Body of pancreas (tissue), 4 donors: ENCODE measurements around the gene WNT6. TPM values are rescaled to one million over a fixed set of nuclear protein-coding genes. Genes with fewer than 3 reads are reported as not detected.
A peak's percentile ranks its signal among the peaks of the same experiment; 100 is the strongest.

Source experiments
- ATAC-seq: fragments of 150-250 bp; one replicate; pipeline ENCODE4 v1.9.1; 2016
- DNase-seq, 4 donors: peaks; one replicate each; pipeline ENCODE4 v3.0.0-alpha.2; 2019
- H3K27ac ChIP-seq, 4 donors: fragments of 200-600 bp; sonication (generic); 1 replicate in 3 of 4; 2 replicates in 1 of 4; pipeline versions ENCODE4 v1.5.1 to v1.6.1; 2016 to 2019; ENCODE audit warnings: mild to moderate bottlenecking in 1 of 4, mixed read lengths in 1 of 4, moderate library complexity in 1 of 4
- H3K27me3 ChIP-seq, 2 donors: fragments of 200-600 bp; sonication (generic); one replicate each; pipeline ENCODE4 v1.6.0; 2016; ENCODE audit warnings: mild to moderate bottlenecking in 1 of 2
- H3K36me3 ChIP-seq, 2 donors: fragments of 200-600 bp; sonication (generic); replicated peaks in 1 of 2; 2 replicates each; pipeline ENCODE4 v1.5.1; 2016; ENCODE audit warnings: low read depth in 2 of 2; ENCODE audit not compliant: insufficient read depth in 1 of 2
- H3K4me1 ChIP-seq: fragments of 200-600 bp; sonication (generic); one replicate; pipeline ENCODE4 v1.6.0; 2016
- H3K4me3 ChIP-seq, 2 donors: fragments of 200-600 bp; sonication (generic); 1 replicate in 1 of 2; 2 replicates in 1 of 2; pipeline ENCODE4 v1.5.1; 2016 to 2019
- H3K9me3 ChIP-seq, 3 donors: fragments of 200-600 bp; sonication (generic); 1 replicate in 2 of 3; 2 replicates in 1 of 3; pipeline ENCODE4 v1.5.1; 2016
- CTCF ChIP-seq, 7 experiments: fragments of 450-650 bp in 4 of 7; fragments of 200-600 bp in 3 of 7; sonication (generic) in 3 of 7; IDR thresholded peaks; one replicate each; pipeline ENCODE4 v1.5.1; 2016 to 2019; ENCODE audit warnings: antibody characterized with exemption in 7 of 7
- POLR2A ChIP-seq, 3 donors: fragments of 450-650 bp; IDR thresholded peaks; one replicate each; pipeline ENCODE4 v1.6.1; 2016; ENCODE audit warnings: antibody characterized with exemption in 3 of 3, mild to moderate bottlenecking in 2 of 3
- WGBS, 2 donors: methylation state at CpG; one replicate each; pipeline ENCODE4 v1.1.5; 2017; 5-methylcytosine and 5-hydroxymethylcytosine counted together
- intact Hi-C: fragments of 100-400 bp; cut with DNase I; formaldehyde crosslinking; loops from one replicate; pipeline ENCODE4 v1.15.1; 2023
- total RNA-seq, 2 donors: library from RNA; depleted of rRNA; stranded (reverse); fragments of >200 nt; gene quantifications; one replicate each; pipeline ENCODE4 v1.1.0, GENCODE V29; 2016

WNT6 gene
- total RNA-seq, 2 donors from 2014 or later, result 1.0 TPM; not detected in 1

- no peak overlapping the region for H3K4me3 ChIP-seq
- no peaks in the 10 kb centered on the region for H3K9me3 ChIP-seq
- intact Hi-C loops, result no loop called here
- TF ChIP-seq POLR2A (IDR thresholded peaks at IDR 0.05), result no peak
- TF ChIP-seq CTCF (IDR thresholded peaks at IDR 0.05), result no peak
- no peaks in the 10 kb centered on the region for H3K36me3 ChIP-seq
- ATAC-seq (no peak), DNase-seq (no peak)
- H3K27me3 ChIP-seq, result peaks cover 0 to 28% of the 10 kb centered on the region in 2 donors
- peaks cover 20% of the 10 kb centered on the region for H3K4me1 ChIP-seq
- H3K27ac ChIP-seq, result no peak overlapping the region
- 66 to 67% methylated on average over 4 to 13 of the region's 13 CpGs for WGBS, 2 donors
Observed at GRCh38 chr2:218881744-218882460, 22.3 kb downstream of the WNT6 start.

- intact Hi-C loops, result no loop called here
- Histone ChIP-seq H3K4me3 (no peak overlapping the region), H3K9me3 (no peaks in the 10 kb centered on the region), H3K4me1 (peaks cover 20% of the 10 kb centered on the region), H3K27ac (no peak overlapping the region), H3K36me3 (no peaks in the 10 kb centered on the region), H3K27me3 (peaks cover 0 to 28% of the 10 kb centered on the region in 2 donors)
- WGBS, 2 donors, result 92 to 93% methylated on average over 1 of the region's 1 CpG
- no peak for DNase-seq
- no peak for ATAC-seq
- TF ChIP-seq CTCF (IDR thresholded peaks at IDR 0.05), result no peak
- no peak for TF ChIP-seq POLR2A (IDR thresholded peaks at IDR 0.05)
Observed at GRCh38 chr2:218882461-218882816, 22.8 kb downstream of the WNT6 start.

- H3K4me1 ChIP-seq, result peaks cover 20% of the 10 kb centered on the region
- H3K27ac ChIP-seq, result no peak overlapping the region
- H3K36me3 ChIP-seq, result no peaks in the 10 kb centered on the region
- H3K27me3 ChIP-seq, result peaks cover 0 to 27% of the 10 kb centered on the region in 2 donors
- WGBS, 2 donors, result 69 to 95% methylated on average over 3 to 4 of the region's 4 CpGs
- DNase-seq, result no peak
- intact Hi-C loops, result no loop called here
- H3K9me3 ChIP-seq, result no peaks in the 10 kb centered on the region
- no peak overlapping the region for H3K4me3 ChIP-seq
- TF ChIP-seq POLR2A (IDR thresholded peaks at IDR 0.05), result no peak
- TF ChIP-seq CTCF (IDR thresholded peaks at IDR 0.05), result no peak
- ATAC-seq, result no peak
Observed at GRCh38 chr2:218882866-218883366, 23.3 kb downstream of the WNT6 start.

- H3K4me3 ChIP-seq, result no peak overlapping the region
- no peaks in the 10 kb centered on the region for H3K9me3 ChIP-seq
- H3K27ac ChIP-seq, result no peak overlapping the region
- intact Hi-C loops, result no loop called here
- H3K36me3 ChIP-seq, result no peaks in the 10 kb centered on the region
- H3K27me3 ChIP-seq, result peaks cover 0 to 19% of the 10 kb centered on the region in 2 donors
- DNase-seq, result peak in 1 of 4 donors; percentile 38
- peak; percentile 33 for ATAC-seq
- 14 to 20% methylated on average over 18 to 51 of the region's 89 CpGs for WGBS, 2 donors
- H3K4me1 ChIP-seq, result peaks cover 20% of the 10 kb centered on the region
- TF ChIP-seq CTCF (IDR thresholded peaks at IDR 0.05), result no peak
- no peak for TF ChIP-seq POLR2A (IDR thresholded peaks at IDR 0.05)
Observed at GRCh38 chr2:218883491-218884490, 24.2 kb downstream of the WNT6 start.
